Keratinocyte (primary cell): ENCODE data around the gene SDC3. TPM values are rescaled to one million over a fixed set of nuclear protein-coding genes. Genes with fewer than 3 reads are reported as not detected.

ENCODE experiments used
- DNase-seq: peaks from one replicate; pipeline ENCODE4 v3.0.0-alpha.2; 2011; ENCODE audit warnings: low read depth, missing footprints, low spot score
- FAIRE-seq: peaks from 2 replicates; lab custom pipeline; 2011; peaks lifted over from hg19 to GRCh38; lab: Jason Lieb, UNC
- H2AFZ ChIP-seq: 2 replicates; pipeline ENCODE4 v1.6.0; 2012; ENCODE audit warnings: low read length, control low read depth, inconsistent platforms; ENCODE audit not compliant: control insufficient read depth
- H3K27ac ChIP-seq: 2 replicates; pipeline ENCODE4 v1.5.1; 2011; ENCODE audit warnings: low read length; ENCODE audit not compliant: control insufficient read depth, insufficient read depth
- H3K27me3 ChIP-seq: 3 replicates; pipeline ENCODE4 v1.6.0; 2011; ENCODE audit warnings: low read length; ENCODE audit not compliant: control insufficient read depth, insufficient read depth; ENCODE audit errors: extremely low read depth
- H3K36me3 ChIP-seq, 2 experiments: 2 replicates in 1 of 2; 3 replicates in 1 of 2; pipeline ENCODE4 v1.5.1; 2011; ENCODE audit warnings: low read length in 2 of 2, mild to moderate bottlenecking in 1 of 2; ENCODE audit not compliant: control insufficient read depth in 2 of 2, insufficient read depth in 2 of 2; ENCODE audit errors: extremely low read depth in 1 of 2
- H3K4me1 ChIP-seq: 3 replicates; pipeline ENCODE4 v1.5.1; 2011; ENCODE audit warnings: low read length; ENCODE audit not compliant: control insufficient read depth, insufficient read depth; ENCODE audit errors: extremely low read depth
- H3K4me2 ChIP-seq: 3 replicates; pipeline ENCODE4 v1.6.0; 2011; ENCODE audit warnings: low read depth, low read length; ENCODE audit not compliant: control insufficient read depth, insufficient read depth; ENCODE audit errors: extremely low read depth
- H3K4me3 ChIP-seq, 3 experiments: fragments of 200-600 bp in 1 of 3; sonication (generic) in 1 of 3; 2 replicates in 2 of 3; 3 replicates in 1 of 3; pipeline ENCODE4 v1.5.1; 2011 to 2016; ENCODE audit warnings: low read length in 3 of 3, mild to moderate bottlenecking in 3 of 3, control low read depth in 2 of 3, inconsistent platforms in 1 of 3, low read depth in 1 of 3, mixed read lengths in 1 of 3, mixed run types in 1 of 3, moderate library complexity in 1 of 3; ENCODE audit not compliant: control insufficient read depth in 2 of 3, insufficient read depth in 2 of 3; ENCODE audit errors: extremely low read depth in 1 of 3
- H3K79me2 ChIP-seq: 2 replicates; pipeline ENCODE4 v1.6.0; 2012; ENCODE audit warnings: low read length; ENCODE audit not compliant: control insufficient read depth, insufficient read depth
- H3K9ac ChIP-seq: 3 replicates; pipeline ENCODE4 v1.6.0; 2011; ENCODE audit warnings: low read length; ENCODE audit not compliant: control insufficient read depth, insufficient read depth; ENCODE audit errors: extremely low read depth
- H3K9me1 ChIP-seq: 3 replicates; pipeline ENCODE4 v1.6.0; 2011; ENCODE audit warnings: low read length; ENCODE audit not compliant: control insufficient read depth, insufficient read depth; ENCODE audit errors: extremely low read depth
- H3K9me3 ChIP-seq: 2 replicates; pipeline ENCODE4 v1.5.1; 2012; ENCODE audit warnings: low read depth, low read length; ENCODE audit not compliant: control insufficient read depth
- H4K20me1 ChIP-seq: 3 replicates; pipeline ENCODE4 v1.6.0; 2011; ENCODE audit warnings: low read length; ENCODE audit not compliant: control insufficient read depth, insufficient read depth; ENCODE audit errors: extremely low read depth
- CTCF ChIP-seq, 3 experiments: IDR thresholded peaks in 1 of 3; conservative IDR thresholded peaks in 1 of 3; optimal IDR thresholded peaks in 1 of 3; 2 replicates in 2 of 3; 3 replicates in 1 of 3; pipeline versions ENCODE3 to v1.5.1; 2011; ENCODE audit warnings: low read length in 3 of 3, mild to moderate bottlenecking in 3 of 3, moderate library complexity in 2 of 3, control low read depth in 1 of 3, inconsistent platforms in 1 of 3; ENCODE audit not compliant: insufficient read depth in 2 of 3; ENCODE audit errors: extremely low read depth in 1 of 3
- EZH2 ChIP-seq: IDR thresholded peaks from one replicate; pipeline ENCODE4 v1.6.1; 2012; ENCODE audit warnings: inconsistent platforms, mild to moderate bottlenecking, low read length, moderate library complexity
- dilution Hi-C: fragments of 300-500 bp; cut with MboI; formaldehyde crosslinking; loops from one replicate; pipeline ENCODE4 v1.7.0; 2020; ENCODE audit warnings: low sequenced_read_pairs; ENCODE audit not compliant: extremely low pct_ligation_motif_present
- polyA plus RNA-seq, 5 experiments: library from polyadenylated mRNA; depleted of rRNA in 3 of 5; stranded (reverse) in 3 of 5; stranded (forward) in 1 of 5; unstranded in 1 of 5; fragments of >200 nt; gene quantifications; 1 replicate in 1 of 5; 2 replicates in 3 of 5; 3 replicates in 1 of 5; pipeline versions ENCODE4 v1.2.1 to v1.2.3, GENCODE V29; 2011 to 2012; ENCODE audit warnings: missing spikeins in 2 of 5, low read depth in 1 of 5, low replicate concordance in 1 of 5

SDC3 gene
- polyA plus RNA-seq, 1 donor (not counting 4 experiments of a cell fraction or from before 2014, with no cell fraction given): 8.8 TPM

GRCh38 chr1:30889511-30889910 is 19.0 kb downstream of the SDC3 start:
- Histone ChIP-seq H3K9me1 (no peaks in the 10 kb centered on the region), H4K20me1 (peaks cover 4% of the 10 kb centered on the region), H3K79me2 (no peaks in the 10 kb centered on the region), H3K27me3 (no peaks in the 10 kb centered on the region), H3K4me2 (no peak overlapping the region), H3K36me3 (no peaks in the 10 kb centered on the region), H3K4me1 (no peaks in the 10 kb centered on the region), H3K4me3 (no peak overlapping the region), H3K27ac (no peak overlapping the region), H3K9ac (no peak overlapping the region), H2AFZ (no peak overlapping the region), H3K9me3 (no peaks in the 10 kb centered on the region)
- FAIRE-seq (no peak), DNase-seq (no peak)
- dilution Hi-C loops: no loop called here
- TF ChIP-seq EZH2 (no peak), CTCF (optimal IDR thresholded peaks at IDR 0.05 in 1 of 3, IDR thresholded peaks at IDR 0.05 in 1 of 3, conservative IDR thresholded peaks at IDR 0.05 in 1 of 3; ENCODE audit: extremely low read depth in 1 of 3, insufficient read depth in 2 of 3, low read length in 3 of 3) (no peak)

GRCh38 chr1:30888975-30889374 is 19.6 kb downstream of the SDC3 start:
- H3K4me1 ChIP-seq: no peaks in the 10 kb centered on the region
- H3K4me3 ChIP-seq: no peak overlapping the region
- no peak overlapping the region for H2AFZ ChIP-seq
- no peak overlapping the region for H3K4me2 ChIP-seq
- dilution Hi-C loops: no loop called here
- no peak for FAIRE-seq
- no peak for TF ChIP-seq EZH2
- no peak for TF ChIP-seq CTCF (optimal IDR thresholded peaks at IDR 0.05 in 1 of 3, IDR thresholded peaks at IDR 0.05 in 1 of 3, conservative IDR thresholded peaks at IDR 0.05 in 1 of 3; ENCODE audit: extremely low read depth in 1 of 3, insufficient read depth in 2 of 3, low read length in 3 of 3)
- no peaks in the 10 kb centered on the region for H3K9me1 ChIP-seq
- H3K27ac ChIP-seq: no peak overlapping the region
- H3K27me3 ChIP-seq: no peaks in the 10 kb centered on the region
- H4K20me1 ChIP-seq: peaks cover 4% of the 10 kb centered on the region
- DNase-seq: no peak
- no peak overlapping the region for H3K9ac ChIP-seq
- no peaks in the 10 kb centered on the region for H3K36me3 ChIP-seq
- no peaks in the 10 kb centered on the region for H3K9me3 ChIP-seq
- H3K79me2 ChIP-seq: no peaks in the 10 kb centered on the region
